HG03354 (cell line): ENCODE data around the gene CDYL2.
"Not testable (repeated sequence)": the region's sequence is repeated elsewhere in the genome, so short reads cannot be mapped to it uniquely, and the experiment has no call there.

Source experiments
- ATAC-seq: cut with Tn5 transposase; IDR thresholded peaks from one replicate; pipeline ENCODE4 v1.9.1; 2021; ENCODE audit warnings: mild to moderate bottlenecking; ENCODE audit not compliant: unreplicated experiment, poor library complexity, severe bottlenecking

CDYL2 gene

GRCh38 chr16:80656161-80656560 lies 148.2 kb downstream of the CDYL2 start:
- no peak for ATAC-seq

GRCh38 chr16:80655751-80656150 lies 148.6 kb downstream of the CDYL2 start:
- no peak for ATAC-seq

- ATAC-seq = no peak
These were observed 150.1 kb downstream of the CDYL2 start for GRCh38 chr16:80654094-80654862.

GRCh38 chr16:80652441-80652840 lies 152.0 kb downstream of the CDYL2 start:
- no peak for ATAC-seq

- ATAC-seq = not testable (repeated sequence)
These were observed 154.1 kb downstream of the CDYL2 start for GRCh38 chr16:80650281-80650680.

- ATAC-seq = no peak
These were observed 164.1 kb downstream of the CDYL2 start for GRCh38 chr16:80640316-80640715.

- no peak for ATAC-seq
These were observed 164.8 kb downstream of the CDYL2 start for GRCh38 chr16:80639636-80640035.

DNA sequence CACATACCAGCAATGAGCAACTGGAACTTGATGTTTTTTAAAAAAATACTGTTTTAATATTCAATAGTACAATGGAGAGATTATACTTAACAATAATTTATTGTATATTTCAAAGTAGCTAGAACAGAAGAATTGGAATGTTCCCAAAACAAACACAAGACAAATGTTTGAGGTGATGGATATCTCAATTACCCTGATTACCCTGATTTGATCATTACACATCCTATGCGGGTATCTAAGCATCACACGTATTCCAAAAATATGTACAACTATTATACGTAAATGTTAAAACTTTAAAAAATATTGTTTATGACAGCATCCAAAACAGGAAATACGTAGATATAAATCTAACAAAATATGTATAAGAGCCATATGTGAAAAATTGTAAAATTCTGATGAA lies 166.8 kb downstream of the CDYL2 start:
- ATAC-seq = no peak

GRCh38 chr16:80631581-80631980 lies 172.8 kb downstream of the CDYL2 start:
- no peak for ATAC-seq

DNA sequence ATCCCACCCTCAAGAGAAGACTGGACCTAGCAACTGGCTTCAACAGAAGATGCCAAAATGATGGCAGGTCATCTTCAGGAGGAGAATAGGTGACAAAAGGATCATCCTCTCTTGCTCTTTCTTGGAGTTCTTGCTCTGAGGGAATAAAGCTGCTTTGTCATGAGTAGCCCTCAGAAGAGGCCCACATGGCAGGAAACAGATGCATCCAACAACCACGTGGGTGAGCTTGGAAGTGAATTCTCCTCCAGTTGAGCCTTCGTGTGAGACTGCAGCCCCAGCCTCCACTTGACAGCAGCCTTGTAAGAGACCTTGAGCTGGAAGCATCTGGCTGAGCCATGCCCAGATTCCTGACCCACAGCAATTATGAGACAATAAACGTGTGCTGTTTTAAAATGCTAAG lies 176.1 kb downstream of the CDYL2 start:
- no peak for ATAC-seq

DNA sequence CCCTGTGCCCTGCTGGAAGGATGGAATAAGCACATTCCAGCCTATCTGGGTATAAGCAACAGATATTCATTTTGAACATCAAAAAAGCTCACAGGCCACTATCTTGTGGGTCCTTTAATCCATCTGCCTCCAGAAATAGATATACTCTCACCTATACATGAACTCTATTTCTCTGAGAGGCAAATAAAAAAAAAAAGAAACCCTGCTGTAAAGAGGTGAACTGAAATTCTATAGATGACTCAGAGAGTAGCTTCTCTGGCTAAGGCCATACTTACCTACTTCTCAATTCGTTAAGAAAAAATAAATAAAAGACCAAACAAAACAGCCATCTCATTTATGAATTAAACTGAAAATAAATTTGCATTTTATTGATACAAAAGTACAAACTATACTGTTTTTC lies 177.3 kb downstream of the CDYL2 start:
- peak; percentile 71 for ATAC-seq

- ATAC-seq = no peak
These were observed 181.0 kb downstream of the CDYL2 start for GRCh38 chr16:80623376-80623775.

DNA sequence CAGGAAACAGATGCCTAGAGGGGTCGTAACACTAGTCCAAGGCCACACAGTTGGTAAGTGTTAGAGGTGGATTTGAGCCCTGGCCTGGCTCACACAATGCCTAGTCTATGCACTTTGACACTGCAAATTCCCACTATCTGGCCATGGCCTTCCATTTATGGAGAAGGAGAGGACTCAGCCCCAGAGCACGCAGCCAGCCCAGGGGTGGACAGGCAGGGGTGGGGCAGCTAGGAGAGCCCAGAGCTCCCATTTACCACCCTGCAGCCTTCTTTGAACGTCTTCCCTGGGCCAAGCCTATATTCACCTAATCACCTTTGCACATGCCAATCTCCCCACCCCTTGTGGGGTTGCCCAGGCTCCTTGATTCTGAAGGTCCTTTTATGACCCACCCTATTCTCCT lies 182.4 kb downstream of the CDYL2 start:
- no peak for ATAC-seq

GRCh38 chr16:80620736-80621605 lies 183.4 kb downstream of the CDYL2 start:
- no peak for ATAC-seq

GRCh38 chr16:80619824-80620223 lies 184.6 kb downstream of the CDYL2 start:
- ATAC-seq = no peak

DNA sequence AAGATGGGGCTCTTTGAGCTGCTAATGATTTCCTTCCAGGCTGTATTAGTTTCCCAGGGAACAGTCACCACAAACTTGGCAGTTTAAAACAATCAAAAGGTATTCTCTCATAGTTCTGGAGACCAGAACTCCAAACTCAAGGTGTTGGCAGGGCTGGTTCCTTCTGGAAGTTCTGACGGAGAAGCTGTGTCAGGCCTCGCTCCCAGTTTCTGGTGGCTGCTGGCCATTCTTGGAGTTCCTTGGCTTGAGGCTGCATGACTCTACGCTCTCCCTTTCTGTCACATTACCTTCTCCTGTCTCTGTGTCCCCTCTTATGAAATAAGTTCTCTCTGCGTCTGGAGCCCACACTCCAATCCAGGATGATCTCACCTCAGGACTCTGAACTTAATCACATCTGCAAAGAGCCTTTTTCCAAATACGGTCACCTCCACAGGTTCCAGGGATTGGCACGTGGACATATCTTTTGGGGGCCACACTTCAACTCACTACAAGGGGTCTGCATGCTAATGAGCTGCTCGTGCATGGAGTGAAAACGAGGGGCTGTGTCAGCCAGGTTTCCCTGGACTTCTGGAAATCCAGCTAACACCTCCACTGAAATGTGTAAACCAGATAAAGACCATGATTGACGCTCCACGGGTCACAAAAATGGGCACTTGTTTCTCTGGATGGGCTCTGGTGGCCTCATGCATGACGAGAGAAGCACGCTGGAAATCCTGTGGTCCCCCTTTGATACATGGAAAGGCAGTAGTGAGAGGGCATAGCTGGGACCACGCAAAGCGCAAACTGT lies 185.3 kb downstream of the CDYL2 start:
- no peak for ATAC-seq

- no peak for ATAC-seq
These were observed 188.0 kb downstream of the CDYL2 start for GRCh38 chr16:80616362-80616761.

DNA sequence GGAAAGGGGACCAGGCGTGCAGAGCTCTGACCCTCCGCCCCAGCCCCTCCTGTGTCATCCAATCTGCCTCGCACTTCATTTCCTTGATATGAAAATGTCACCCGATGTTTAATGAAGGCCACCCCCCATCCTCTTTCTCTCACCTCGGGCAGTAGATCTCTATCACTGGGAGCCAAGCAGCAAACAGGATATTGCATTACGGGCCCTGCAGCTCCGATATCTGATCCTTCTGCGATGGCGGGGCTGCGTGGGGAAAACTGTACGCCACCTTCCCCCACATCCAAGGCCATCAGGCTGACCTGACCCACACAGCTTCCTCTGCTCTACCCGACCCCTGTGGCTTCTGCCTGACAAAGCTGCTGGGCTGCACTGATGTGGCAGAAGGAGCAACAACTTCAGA lies 188.7 kb downstream of the CDYL2 start:
- no peak for ATAC-seq

DNA sequence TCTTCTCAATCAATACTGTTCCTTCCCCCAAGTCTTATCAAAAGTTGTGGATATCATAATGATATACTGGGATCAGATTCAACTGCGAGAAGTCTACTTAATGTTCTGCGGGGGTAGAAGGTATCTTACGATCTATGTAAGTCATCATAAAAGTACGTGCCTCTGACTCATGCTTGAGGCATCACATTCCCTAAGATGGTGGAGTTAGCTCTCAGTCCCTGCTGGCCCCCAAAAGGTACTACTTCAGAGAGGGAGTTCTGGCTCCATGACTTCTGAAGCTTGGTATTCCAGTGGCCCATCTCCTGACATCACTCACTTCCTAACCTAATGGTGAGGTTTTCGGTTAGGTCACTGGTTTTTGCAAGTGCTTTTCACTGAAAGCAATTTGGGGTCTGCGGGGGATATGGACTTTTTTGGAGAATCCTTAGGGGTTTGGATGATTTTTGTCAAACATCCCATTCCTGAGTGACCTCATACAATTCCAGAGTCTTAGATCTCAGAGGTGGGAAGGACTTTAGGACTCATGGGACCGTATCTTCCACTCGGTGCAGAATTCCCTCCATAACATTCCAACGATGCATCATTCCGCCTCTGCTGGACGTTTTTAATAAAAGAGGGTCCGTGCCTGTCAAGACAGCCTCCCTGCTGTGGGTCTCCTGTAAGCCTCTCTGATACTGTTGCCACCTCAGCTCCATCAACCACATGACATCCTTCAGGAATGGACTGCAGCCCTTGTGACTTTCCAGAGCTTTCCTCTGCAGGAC lies 189.3 kb downstream of the CDYL2 start:
- ATAC-seq = no peak
